Measurements from ENCODE around the gene MED4. TPM values are rescaled to one million over a fixed set of nuclear protein-coding genes. Genes with fewer than 3 reads are reported as not detected.

MED4 gene, protein sequence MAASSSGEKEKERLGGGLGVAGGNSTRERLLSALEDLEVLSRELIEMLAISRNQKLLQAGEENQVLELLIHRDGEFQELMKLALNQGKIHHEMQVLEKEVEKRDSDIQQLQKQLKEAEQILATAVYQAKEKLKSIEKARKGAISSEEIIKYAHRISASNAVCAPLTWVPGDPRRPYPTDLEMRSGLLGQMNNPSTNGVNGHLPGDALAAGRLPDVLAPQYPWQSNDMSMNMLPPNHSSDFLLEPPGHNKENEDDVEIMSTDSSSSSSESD
- 52.6 TPM for polyA plus RNA-seq (2012; ENCODE audit: missing spikeins)

DNA sequence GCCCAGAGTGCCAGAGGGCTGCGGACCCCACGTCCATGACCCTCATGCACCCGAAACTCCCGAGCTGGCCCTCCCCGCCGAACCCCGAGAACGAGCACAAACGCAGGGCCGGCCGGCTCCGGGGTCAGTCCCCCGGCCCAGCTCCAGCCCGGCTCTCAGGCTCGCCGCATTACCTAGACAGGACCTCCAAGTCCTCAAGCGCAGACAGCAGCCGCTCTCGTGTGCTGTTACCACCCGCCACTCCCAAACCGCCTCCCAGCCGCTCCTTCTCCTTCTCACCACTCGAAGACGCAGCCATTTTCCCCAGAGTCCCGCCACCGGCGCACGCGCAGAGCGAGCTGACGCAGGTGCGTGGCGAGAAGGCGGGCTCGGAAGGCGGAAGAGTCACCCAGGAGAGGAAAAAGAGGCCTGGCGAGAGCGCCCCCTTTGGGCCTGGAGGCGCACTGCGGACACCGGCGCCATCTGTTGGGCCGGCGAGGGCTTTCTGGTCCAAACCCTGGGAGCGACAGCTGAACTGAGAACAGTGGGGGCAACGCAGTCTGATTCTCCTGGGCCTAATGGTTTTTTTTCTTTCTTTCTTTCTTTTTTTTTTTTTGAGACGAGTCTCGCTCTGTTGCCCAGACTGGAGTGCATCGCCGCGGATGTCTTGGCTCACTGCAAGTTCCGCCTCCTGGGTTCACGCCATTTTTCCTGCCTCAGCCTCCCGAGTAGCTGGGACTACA, at the start of gene MED4:
MED4 (minus strand) TSS at position 324 of the 722 bp plus-strand sequence; CDS start at position 298, 26 bp downstream.
- DNase-seq (ENCODE audit: insufficient read length) (peak; percentile 93), FAIRE-seq (peak; percentile 100)
- peak; percentile 98 for TF ChIP-seq TAF1 (IDR thresholded peaks at IDR 0.05; ENCODE audit: borderline replicate concordance, low read depth, low read length)
- peak; percentile 96 for TF ChIP-seq POLR2A (IDR thresholded peaks at IDR 0.05; ENCODE audit: low read depth, low read length)
- peak; percentile 91 for TF ChIP-seq POLR2AphosphoS5 (IDR thresholded peaks at IDR 0.05; ENCODE audit: low read depth, low read length)

DNA sequence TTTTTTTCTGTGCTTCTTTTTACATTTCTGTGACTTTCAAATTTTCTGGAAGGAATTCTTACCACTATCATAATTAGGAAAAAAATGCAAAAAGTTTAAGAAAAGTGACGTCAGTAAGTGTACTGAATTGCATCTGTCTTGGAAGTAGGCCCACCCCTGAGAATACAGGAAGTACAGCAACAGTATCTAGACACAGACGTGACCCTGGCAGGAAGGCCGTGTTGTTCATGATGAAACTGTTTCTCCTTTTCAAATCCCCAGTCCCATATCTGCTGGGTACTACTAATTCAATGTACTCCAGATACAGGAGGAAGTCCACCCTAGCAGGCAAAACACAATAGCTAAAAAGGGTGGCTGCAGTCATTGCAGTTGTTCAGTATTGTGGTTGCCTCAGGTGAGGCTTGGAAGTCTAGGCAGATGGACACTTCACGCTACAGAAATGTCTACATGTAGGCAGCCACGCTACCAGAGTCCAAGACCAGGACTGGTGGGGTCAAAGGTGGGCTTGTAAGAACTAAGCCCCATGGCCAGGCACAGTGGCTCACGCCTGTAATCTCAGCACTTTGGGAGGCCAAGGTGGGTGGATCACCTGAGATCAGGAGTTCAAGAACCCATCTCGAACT, 49.6 kb upstream of the MED4 start:
- FAIRE-seq (no peak), DNase-seq (ENCODE audit: insufficient read length) (no peak)
- TF ChIP-seq POLR2A (IDR thresholded peaks at IDR 0.05; ENCODE audit: low read depth, low read length) (no peak), TAF1 (IDR thresholded peaks at IDR 0.05; ENCODE audit: borderline replicate concordance, low read depth, low read length) (no peak), POLR2AphosphoS5 (IDR thresholded peaks at IDR 0.05; ENCODE audit: low read depth, low read length) (no peak)

DNA sequence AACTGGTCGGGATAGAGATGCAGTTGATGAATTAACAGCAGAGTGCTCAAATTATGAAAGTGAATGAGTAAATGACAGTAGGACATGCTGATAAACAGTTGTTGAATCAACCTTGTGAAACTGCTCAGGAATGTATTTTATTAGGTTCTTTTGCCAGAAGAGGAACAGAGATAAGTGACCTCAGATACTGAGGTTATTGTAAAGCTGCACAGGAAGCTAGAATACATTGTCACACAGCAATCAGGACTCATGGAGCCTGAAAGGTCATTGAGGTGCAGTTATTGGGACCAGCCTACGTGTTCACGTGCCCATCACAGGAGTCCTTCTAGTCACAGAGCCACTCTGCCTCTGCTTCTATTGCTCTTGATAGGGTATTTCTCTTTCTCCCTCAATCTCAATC, 47.5 kb upstream of the MED4 start:
- TF ChIP-seq POLR2AphosphoS5 (IDR thresholded peaks at IDR 0.05; ENCODE audit: low read depth, low read length) (no peak), TAF1 (IDR thresholded peaks at IDR 0.05; ENCODE audit: borderline replicate concordance, low read depth, low read length) (no peak), POLR2A (IDR thresholded peaks at IDR 0.05; ENCODE audit: low read depth, low read length) (no peak)
- FAIRE-seq (peak; percentile 69), DNase-seq (ENCODE audit: insufficient read length) (no peak)

DNA sequence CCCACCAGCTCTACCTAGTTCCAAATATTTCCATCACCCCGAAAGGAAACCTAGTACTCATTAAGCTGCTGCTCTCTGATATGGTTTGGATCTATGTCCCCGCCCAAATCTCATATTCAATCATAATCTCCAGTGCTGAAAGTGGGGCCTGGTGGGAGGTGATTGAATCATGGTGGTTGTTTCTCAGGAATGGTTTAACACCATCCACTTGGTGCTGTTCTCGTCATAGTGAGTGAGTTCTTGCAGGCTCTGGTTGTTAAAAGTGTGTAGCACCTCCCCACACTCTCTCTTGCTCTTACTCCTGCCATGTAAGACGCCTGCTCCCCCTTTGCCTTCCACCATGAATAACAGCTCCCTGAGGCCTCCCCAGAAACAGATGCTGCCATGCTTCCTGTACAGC, 43.4 kb upstream of the MED4 start:
- FAIRE-seq (no peak), DNase-seq (ENCODE audit: insufficient read length) (no peak)
- TF ChIP-seq TAF1 (IDR thresholded peaks at IDR 0.05; ENCODE audit: borderline replicate concordance, low read depth, low read length) = no peak
- no peak for TF ChIP-seq POLR2A (IDR thresholded peaks at IDR 0.05; ENCODE audit: low read depth, low read length)
- no peak for TF ChIP-seq POLR2AphosphoS5 (IDR thresholded peaks at IDR 0.05; ENCODE audit: low read depth, low read length)

DNA sequence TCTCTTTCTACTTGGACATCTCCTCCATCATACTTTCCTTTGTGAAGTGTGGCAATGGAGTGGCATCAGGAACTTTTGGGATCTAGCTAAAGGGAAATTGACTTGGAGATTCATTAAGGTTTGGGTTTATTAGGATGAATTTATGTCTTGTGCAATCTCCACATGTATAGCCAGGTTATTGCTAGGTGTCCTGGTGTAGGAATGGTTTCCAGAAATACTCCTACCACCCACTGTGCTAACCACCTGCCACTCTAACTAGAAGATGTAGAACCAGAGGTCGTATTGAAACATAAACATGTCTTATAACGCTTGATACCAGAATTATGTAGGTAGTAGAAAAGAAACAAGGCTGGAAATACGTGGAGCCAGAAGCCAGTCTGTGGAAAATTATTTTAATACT, 38.1 kb upstream of the MED4 start:
- no peak for DNase-seq (ENCODE audit: insufficient read length)
- TF ChIP-seq TAF1 (IDR thresholded peaks at IDR 0.05; ENCODE audit: borderline replicate concordance, low read depth, low read length) = no peak
- no peak for TF ChIP-seq POLR2A (IDR thresholded peaks at IDR 0.05; ENCODE audit: low read depth, low read length)
- no peak for FAIRE-seq

DNA sequence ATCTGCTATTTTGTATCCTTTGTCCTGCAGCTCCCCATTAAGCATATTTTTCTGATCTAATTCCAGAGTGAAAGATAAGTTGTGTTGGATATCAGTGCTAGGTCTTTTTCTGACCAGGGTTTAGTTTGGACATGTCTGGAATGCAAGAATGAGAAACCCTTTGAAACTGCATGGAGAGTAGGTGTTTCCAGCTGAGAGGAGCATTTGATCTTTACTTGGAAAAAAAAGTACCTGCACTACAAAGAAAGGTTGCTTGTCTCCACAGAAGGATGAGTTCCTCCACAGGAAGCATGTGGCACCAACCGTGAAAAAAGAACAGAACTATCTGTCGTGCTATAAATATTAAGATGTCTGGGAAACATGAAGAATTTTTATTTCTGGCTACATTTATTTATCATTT, 36.6 kb upstream of the MED4 start:
- TF ChIP-seq POLR2AphosphoS5 (IDR thresholded peaks at IDR 0.05; ENCODE audit: low read depth, low read length) = no peak
- TF ChIP-seq POLR2A (IDR thresholded peaks at IDR 0.05; ENCODE audit: low read depth, low read length) = no peak
- TF ChIP-seq TAF1 (IDR thresholded peaks at IDR 0.05; ENCODE audit: borderline replicate concordance, low read depth, low read length) = no peak
- FAIRE-seq (no peak), DNase-seq (ENCODE audit: insufficient read length) (no peak)

DNA sequence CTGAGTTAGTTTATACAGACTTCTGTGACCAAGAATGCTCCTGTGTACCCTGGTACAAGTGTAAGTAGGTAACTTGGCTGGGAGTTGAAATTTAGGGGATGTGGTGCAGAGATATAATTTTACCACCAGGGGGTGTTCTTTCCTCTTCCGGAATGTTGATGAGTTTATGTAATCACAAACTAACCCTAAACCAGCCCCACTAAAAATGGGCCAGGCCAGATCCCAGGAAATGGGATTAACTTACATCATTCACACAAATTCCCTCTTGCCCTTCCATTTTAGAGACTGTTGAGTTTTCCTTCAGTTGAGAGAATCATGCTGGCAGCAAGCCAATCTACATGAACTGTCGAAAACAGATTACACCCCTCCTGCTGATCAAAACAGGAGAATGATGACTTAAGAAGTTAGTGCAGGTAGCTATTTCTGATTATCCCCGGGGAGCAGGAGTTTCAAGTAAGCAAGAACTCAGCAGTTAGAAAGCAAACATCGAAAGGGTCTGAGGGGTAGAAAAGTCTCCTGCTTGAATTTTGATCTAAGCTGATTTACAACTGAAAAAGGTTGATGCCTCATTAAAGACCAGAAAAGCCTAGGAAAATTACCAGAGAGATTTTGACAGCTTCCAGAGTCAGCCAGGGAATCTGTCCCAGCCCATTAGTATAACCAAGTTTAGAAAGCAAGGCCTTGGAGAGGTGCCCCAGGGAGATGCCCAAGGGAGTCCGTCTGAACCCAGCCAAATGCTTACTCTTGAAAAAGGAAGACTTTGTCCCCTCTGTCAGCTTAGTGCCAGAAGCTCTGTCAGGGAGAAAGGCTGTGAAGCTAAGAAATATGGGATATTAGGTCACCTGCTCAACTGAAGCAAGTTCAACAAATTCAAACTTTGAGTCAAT, 32.3 kb upstream of the MED4 start:
- TF ChIP-seq POLR2AphosphoS5 (IDR thresholded peaks at IDR 0.05; ENCODE audit: low read depth, low read length) (no peak), POLR2A (IDR thresholded peaks at IDR 0.05; ENCODE audit: low read depth, low read length) (no peak)
- DNase-seq (ENCODE audit: insufficient read length) = peak; percentile 13
- FAIRE-seq = peak; percentile 78

DNA sequence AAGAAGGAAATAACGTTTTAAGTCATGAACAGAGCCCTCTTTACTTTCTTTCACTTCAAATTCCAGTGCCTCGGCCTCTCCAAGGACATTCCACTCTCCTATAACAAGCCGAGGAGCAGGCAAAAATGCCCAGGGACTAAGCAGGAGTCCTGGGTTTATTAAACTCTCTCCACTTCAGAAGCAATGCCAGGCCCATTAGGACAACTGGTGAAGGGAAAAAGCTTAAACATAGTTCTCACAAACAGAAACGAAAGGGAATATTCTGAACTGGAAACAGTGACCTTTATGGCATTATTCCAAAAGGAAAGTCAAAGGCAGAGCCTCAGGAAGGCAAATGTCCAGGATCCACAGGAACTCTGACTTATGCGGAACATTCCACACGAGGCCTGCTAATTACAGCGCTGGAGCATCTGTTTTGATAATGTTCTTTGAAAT, 30.9 kb upstream of the MED4 start:
- no peak for FAIRE-seq
- TF ChIP-seq POLR2AphosphoS5 (IDR thresholded peaks at IDR 0.05; ENCODE audit: low read depth, low read length) (no peak), POLR2A (IDR thresholded peaks at IDR 0.05; ENCODE audit: low read depth, low read length) (no peak), TAF1 (IDR thresholded peaks at IDR 0.05; ENCODE audit: borderline replicate concordance, low read depth, low read length) (no peak)
- DNase-seq (ENCODE audit: insufficient read length) = no peak

DNA sequence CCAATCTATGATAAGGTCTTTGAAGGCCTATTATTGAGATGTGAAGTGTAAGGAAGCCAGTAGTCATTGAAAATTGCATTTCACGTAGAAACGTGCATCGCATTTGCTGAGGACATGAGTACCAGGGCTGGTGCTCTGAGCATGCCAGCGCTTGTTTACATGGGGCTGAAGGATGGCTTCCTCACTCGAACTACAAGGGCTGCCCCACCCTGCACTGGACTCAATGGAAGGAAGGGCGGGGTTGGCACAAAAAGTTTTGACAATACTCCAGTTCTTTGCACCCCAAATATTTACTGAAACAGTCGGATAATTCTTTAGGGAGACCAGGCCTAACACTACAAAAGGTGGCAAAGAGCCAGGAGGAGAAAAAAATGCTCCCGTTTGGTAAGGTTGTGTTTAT, 28.9 kb upstream of the MED4 start:
- no peak for FAIRE-seq
- TF ChIP-seq TAF1 (IDR thresholded peaks at IDR 0.05; ENCODE audit: borderline replicate concordance, low read depth, low read length) = no peak
- TF ChIP-seq POLR2A (IDR thresholded peaks at IDR 0.05; ENCODE audit: low read depth, low read length) = no peak
- TF ChIP-seq POLR2AphosphoS5 (IDR thresholded peaks at IDR 0.05; ENCODE audit: low read depth, low read length) = no peak
- no peak for DNase-seq (ENCODE audit: insufficient read length)

DNA sequence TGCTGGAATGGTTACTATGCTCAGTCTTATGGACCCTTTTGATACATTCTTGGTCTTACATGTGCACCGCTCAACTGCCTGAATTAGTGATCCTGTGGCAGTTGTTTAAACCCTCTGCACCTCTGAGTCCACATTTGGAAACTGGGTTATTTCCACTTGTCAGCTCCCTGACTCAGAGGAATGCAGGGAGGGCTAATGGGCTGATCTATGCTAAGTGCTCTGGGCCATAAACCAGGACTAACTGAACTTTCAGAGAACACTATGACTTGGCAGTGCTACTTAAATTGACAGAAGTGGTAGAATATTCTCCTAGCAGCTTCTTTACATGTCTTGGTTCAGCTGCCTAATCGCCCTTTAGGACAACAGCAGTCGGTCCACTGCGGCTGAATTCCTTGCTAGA, 26.8 kb upstream of the MED4 start:
- no peak for FAIRE-seq
- DNase-seq (ENCODE audit: insufficient read length) = no peak
- TF ChIP-seq TAF1 (IDR thresholded peaks at IDR 0.05; ENCODE audit: borderline replicate concordance, low read depth, low read length) = no peak
- no peak for TF ChIP-seq POLR2AphosphoS5 (IDR thresholded peaks at IDR 0.05; ENCODE audit: low read depth, low read length)
- TF ChIP-seq POLR2A (IDR thresholded peaks at IDR 0.05; ENCODE audit: low read depth, low read length) = no peak

DNA sequence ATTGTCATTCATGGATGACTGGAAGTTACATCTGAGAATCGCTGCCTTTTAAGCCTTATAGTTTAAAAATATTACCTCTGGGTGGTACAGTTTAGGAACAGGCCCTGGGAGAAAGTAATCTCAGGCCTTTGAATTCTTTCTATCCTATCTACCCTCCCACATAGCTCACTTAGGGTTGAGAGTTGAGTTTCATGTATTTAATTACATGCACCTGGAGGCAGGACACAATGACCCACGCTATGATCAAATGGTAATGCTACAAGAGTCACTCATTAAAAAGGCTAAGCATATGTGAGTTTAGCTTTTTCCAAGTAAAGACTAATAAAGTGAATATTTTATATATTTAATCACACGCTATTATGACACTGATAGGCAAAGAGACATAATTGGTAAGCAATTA, 25.3 kb upstream of the MED4 start:
- FAIRE-seq (no peak), DNase-seq (ENCODE audit: insufficient read length) (no peak)
- TF ChIP-seq POLR2AphosphoS5 (IDR thresholded peaks at IDR 0.05; ENCODE audit: low read depth, low read length) = no peak
- TF ChIP-seq TAF1 (IDR thresholded peaks at IDR 0.05; ENCODE audit: borderline replicate concordance, low read depth, low read length) = no peak
- no peak for TF ChIP-seq POLR2A (IDR thresholded peaks at IDR 0.05; ENCODE audit: low read depth, low read length)

Measured in GM12892 (cell line).